A172 (cell line): ENCODE measurements around the gene HES5. TPM values are rescaled to one million over a fixed set of nuclear protein-coding genes. Genes with fewer than 3 reads are reported as not detected.

Experiments
- DNase-seq: peaks from one replicate; pipeline ENCODE4 v3.0.0-alpha.2; 2015; ENCODE audit warnings: low spot score
- total RNA-seq: library from RNA; depleted of rRNA; stranded (reverse); fragments of >200 nt; shearing (Covaris generic); gene quantifications from 2 replicates; pipeline ENCODE4 v1.2.3, GENCODE V29; 2014; rRNA removed

The HES5 gene
- total RNA-seq, 1 experiment from 2014 or later: not detected

GRCh38 chr1:2480236-2480985, 49.7 kb downstream of the HES5 start:
- DNase-seq: no peak

GRCh38 chr1:2479618-2480017, 50.4 kb downstream of the HES5 start:
- no peak for DNase-seq

DNA sequence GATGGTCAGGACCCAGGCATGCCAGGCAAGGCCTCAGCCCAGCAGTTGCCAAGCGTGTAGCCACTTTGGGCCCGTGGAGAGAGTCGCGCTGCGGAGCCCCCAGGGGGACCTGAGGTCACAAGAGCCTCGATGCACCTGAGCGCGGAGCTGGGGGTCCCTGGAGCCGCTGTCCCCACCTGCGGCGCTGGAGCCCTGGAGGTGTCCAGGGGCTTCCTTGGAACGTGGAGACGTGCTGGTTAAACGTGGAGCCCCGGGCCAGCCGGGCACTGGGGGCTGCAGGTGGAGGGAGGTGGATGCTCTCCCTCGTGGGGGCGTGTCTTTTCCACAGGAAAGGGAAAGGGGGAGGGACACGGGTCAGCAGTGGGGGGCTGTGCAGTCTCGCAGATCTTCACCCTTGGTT, 50.9 kb downstream of the HES5 start:
- DNase-seq: no peak

Other genes starting within 250 kb of the HES5 start
- 5.1 and 7.0 TPM in 2 replicates for gene MORN1, start 138.7 kb downstream of the HES5 start, total RNA-seq
- 57.3 and 62.5 TPM in 2 replicates for gene RER1, start 138.4 kb downstream of the HES5 start, total RNA-seq
- gene PEX10, start 117.7 kb downstream of the HES5 start, total RNA-seq: 17.0 and 24.0 TPM in 2 replicates
- 0.05 TPM in 1 of 2 replicates, not detected in the other for gene PLCH2, start 54.0 kb downstream of the HES5 start, total RNA-seq
- 6.5 and 7.7 TPM in 2 replicates for gene PANK4, start 3.7 kb downstream of the HES5 start, total RNA-seq
- 0.05 and 0.10 TPM in 2 replicates for gene TNFRSF14, start 26.1 kb upstream of the HES5 start, total RNA-seq
- 23.1 and 27.9 TPM in 2 replicates for gene PRXL2B, start 56.5 kb upstream of the HES5 start, total RNA-seq
- gene MMEL1, start 102.8 kb upstream of the HES5 start, total RNA-seq: not detected in 2 replicates